DOHH2 (cell line): Measurements from ENCODE around the gene TWF2.

Experiments
- H3F3A ChIP-seq: fragments of 200-600 bp; sonication (generic), shearing (Covaris generic); 2 replicates; pipeline ENCODE4 v1.6.0; 2016; ENCODE audit warnings: antibody characterized with exemption, mild to moderate bottlenecking; ENCODE audit not compliant: control insufficient read depth, insufficient read depth
- H3K27ac ChIP-seq: fragments of 200-600 bp; sonication (generic); 2 replicates; pipeline ENCODE4 v1.5.1; 2014; ENCODE audit warnings: low read depth, mild to moderate bottlenecking, low read length, moderate library complexity
- H3K27me3 ChIP-seq: fragments of 200-600 bp; sonication (generic); 2 replicates; pipeline ENCODE4 v1.6.1; 2014; ENCODE audit warnings: mild to moderate bottlenecking, low read length, mixed read lengths; ENCODE audit not compliant: control insufficient read depth
- H3K36me3 ChIP-seq: fragments of 200-600 bp; sonication (generic); 2 replicates; pipeline ENCODE4 v1.6.1; 2014; ENCODE audit warnings: mild to moderate bottlenecking, low read length, moderate library complexity, mixed read lengths; ENCODE audit not compliant: control insufficient read depth
- H3K4me1 ChIP-seq: fragments of 200-600 bp; sonication (generic); 2 replicates; pipeline ENCODE4 v1.6.1; 2014; ENCODE audit warnings: mild to moderate bottlenecking, low read length, mixed read lengths; ENCODE audit not compliant: control insufficient read depth
- H3K4me2 ChIP-seq: fragments of 200-600 bp; sonication (generic); 2 replicates; pipeline ENCODE4 v1.6.0; 2014; ENCODE audit warnings: mild to moderate bottlenecking, low read length, moderate library complexity
- H3K4me3 ChIP-seq: fragments of 200-600 bp; sonication (generic); 2 replicates; pipeline ENCODE4 v1.5.1; 2014; ENCODE audit warnings: mild to moderate bottlenecking, low read length, mixed read lengths
- H3K79me2 ChIP-seq: fragments of 200-600 bp; sonication (generic); 2 replicates; pipeline ENCODE4 v1.6.1; 2014; ENCODE audit warnings: mild to moderate bottlenecking, low read length, mixed read lengths; ENCODE audit not compliant: control insufficient read depth
- H3K9me2 ChIP-seq: fragments of 200-600 bp; sonication (generic); replicated peaks from 2 replicates; pipeline ENCODE4 v1.6.1; 2014; ENCODE audit warnings: mild to moderate bottlenecking, low read length, mixed read lengths; ENCODE audit not compliant: control insufficient read depth
- H3K9me3 ChIP-seq: fragments of 200-600 bp; sonication (generic); 2 replicates; pipeline ENCODE4 v1.6.1; 2014; ENCODE audit warnings: antibody characterized with exemption, low read length, mixed read lengths; ENCODE audit not compliant: control insufficient read depth, insufficient read depth
- H4K20me1 ChIP-seq: fragments of 200-600 bp; sonication (generic); 2 replicates; pipeline ENCODE4 v1.6.0; 2014; ENCODE audit warnings: low read depth, mild to moderate bottlenecking, antibody characterized with exemption, low read length, moderate library complexity; ENCODE audit not compliant: control insufficient read depth, insufficient read depth
- CTCF ChIP-seq: fragments of 200-600 bp; sonication (generic); IDR thresholded peaks from one replicate; pipeline ENCODE4 v1.5.1; 2014; ENCODE audit warnings: antibody characterized with exemption, mild to moderate bottlenecking, low read depth, low read length; ENCODE audit not compliant: poor library complexity, severe bottlenecking
- EZH2phosphoT487 ChIP-seq: fragments of 200-600 bp; sonication (generic); IDR thresholded peaks from 2 replicates; pipeline ENCODE4 v1.6.1; 2017; ENCODE audit warnings: borderline replicate concordance, mild to moderate bottlenecking, antibody characterized with exemption, low read length, moderate library complexity, mixed read lengths

Gene TWF2

GRCh38 chr3:52246728-52247408, 7.9 kb upstream of the TWF2 start:
- no peak for TF ChIP-seq CTCF
- no peak for TF ChIP-seq EZH2phosphoT487
- Histone ChIP-seq H3K9me2 (no peaks in the 10 kb centered on the region), H3F3A (peaks cover 10% of the 10 kb centered on the region; the same call in 1 of the 2 replicates), H3K4me2 (peak overlapping the region; percentile 61; the same call in 1 of the 2 replicates), H4K20me1 (no peaks in the 10 kb centered on the region), H3K79me2 (no peaks in the 10 kb centered on the region), H3K36me3 (peaks cover 29% of the 10 kb centered on the region), H3K9me3 (no peaks in the 10 kb centered on the region), H3K27me3 (peaks cover 16% of the 10 kb centered on the region), H3K27ac (no peak overlapping the region), H3K4me1 (peaks cover 26% of the 10 kb centered on the region), H3K4me3 (no peak overlapping the region; the same call in 1 of the 2 replicates)

DNA sequence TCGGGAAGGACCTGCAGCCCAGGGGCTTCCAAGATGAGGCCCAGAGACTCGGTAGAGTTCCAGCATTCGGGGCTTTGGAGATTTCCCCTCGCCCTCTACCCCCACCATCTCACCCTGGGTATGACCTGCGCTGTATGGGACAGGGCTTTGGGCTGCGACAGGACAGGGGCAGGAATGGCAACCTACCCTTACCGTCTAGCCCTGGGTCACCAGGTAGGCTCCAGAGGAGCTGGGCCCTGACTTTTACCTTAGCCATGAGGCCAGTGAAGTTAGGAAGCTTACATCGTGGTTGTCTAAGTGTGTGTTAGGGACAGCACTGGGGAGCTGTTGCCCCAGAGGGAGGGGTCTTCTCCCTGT, 7.3 kb upstream of the TWF2 start:
- Histone ChIP-seq H3K4me2 (peak overlapping the region; percentile 61), H3K36me3 (peaks cover 23% of the 10 kb centered on the region), H3K27ac (no peak overlapping the region), H3K27me3 (peaks cover 16% of the 10 kb centered on the region), H3F3A (peaks cover 10% of the 10 kb centered on the region; the same call in 1 of the 2 replicates), H3K4me3 (peak overlapping the region; percentile 62), H4K20me1 (no peaks in the 10 kb centered on the region), H3K4me1 (peaks cover 26% of the 10 kb centered on the region), H3K9me3 (no peaks in the 10 kb centered on the region), H3K9me2 (no peaks in the 10 kb centered on the region), H3K79me2 (no peaks in the 10 kb centered on the region)
- TF ChIP-seq CTCF, result no peak
- no peak for TF ChIP-seq EZH2phosphoT487

GRCh38 chr3:52245322-52246263, 6.6 kb upstream of the TWF2 start, which contains the start of gene PPM1M:
Gene PPM1M (plus strand): TSS chr3:52245759. CDS start chr3:52245825, 66 bp downstream.
- peak within 1 kb of the TSS; percentile 61 for H3K4me2 ChIP-seq
- H3K79me2 ChIP-seq, result peaks cover under 1% of the 10 kb centered on the region; the same call in 1 of the 2 replicates
- H3K36me3 ChIP-seq, result peaks cover 21% of the 10 kb centered on the region
- H3K27me3 ChIP-seq, result peaks cover 16% of the 10 kb centered on the region
- H3K4me1 ChIP-seq, result peaks cover 30% of the 10 kb centered on the region
- no peaks in the 10 kb centered on the region for H3K9me3 ChIP-seq
- TF ChIP-seq CTCF, result no peak
- no peak for TF ChIP-seq EZH2phosphoT487
- peaks cover 7% of the 10 kb centered on the region; the same call in 1 of the 2 replicates for H3F3A ChIP-seq
- H3K9me2 ChIP-seq, result no peaks in the 10 kb centered on the region
- no peak within 1 kb of the TSS for H3K27ac ChIP-seq
- H3K4me3 ChIP-seq, result peak within 1 kb of the TSS; percentile 62
- H4K20me1 ChIP-seq, result no peaks in the 10 kb centered on the region
